GM18520 (cell line): ENCODE results near the gene SLC39A6.
"Not testable (repeated sequence)": the region's sequence is repeated elsewhere in the genome, so short reads cannot be mapped to it uniquely, and the experiment has no call there.

Experiments
- ATAC-seq: cut with Tn5 transposase; IDR thresholded peaks from one replicate; pipeline ENCODE4 v1.9.1; 2021; ENCODE audit not compliant: unreplicated experiment

The SLC39A6 gene

DNA sequence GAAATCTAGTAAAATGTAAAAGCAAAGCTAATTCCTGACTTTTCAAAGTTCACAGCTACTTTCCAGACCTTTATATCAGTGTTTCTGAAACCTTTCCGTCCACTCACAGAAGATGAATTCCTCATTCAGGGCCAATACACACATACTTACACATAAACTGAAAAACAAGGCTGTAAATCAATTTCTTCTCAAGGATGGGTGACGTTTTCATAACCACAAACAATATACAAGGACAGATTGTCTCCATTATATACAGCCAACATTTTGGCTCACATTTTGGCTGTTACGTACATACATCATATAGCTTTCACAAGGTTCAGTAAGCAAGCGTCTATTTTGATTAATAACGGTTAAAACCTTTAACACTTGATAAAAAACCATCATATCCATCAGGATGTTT, 63.1 kb downstream of the SLC39A6 start:
- no peak for ATAC-seq

- ATAC-seq, result not testable (repeated sequence)
These were observed 64.4 kb downstream of the SLC39A6 start for GRCh38 chr18:36064809-36065079.

DNA sequence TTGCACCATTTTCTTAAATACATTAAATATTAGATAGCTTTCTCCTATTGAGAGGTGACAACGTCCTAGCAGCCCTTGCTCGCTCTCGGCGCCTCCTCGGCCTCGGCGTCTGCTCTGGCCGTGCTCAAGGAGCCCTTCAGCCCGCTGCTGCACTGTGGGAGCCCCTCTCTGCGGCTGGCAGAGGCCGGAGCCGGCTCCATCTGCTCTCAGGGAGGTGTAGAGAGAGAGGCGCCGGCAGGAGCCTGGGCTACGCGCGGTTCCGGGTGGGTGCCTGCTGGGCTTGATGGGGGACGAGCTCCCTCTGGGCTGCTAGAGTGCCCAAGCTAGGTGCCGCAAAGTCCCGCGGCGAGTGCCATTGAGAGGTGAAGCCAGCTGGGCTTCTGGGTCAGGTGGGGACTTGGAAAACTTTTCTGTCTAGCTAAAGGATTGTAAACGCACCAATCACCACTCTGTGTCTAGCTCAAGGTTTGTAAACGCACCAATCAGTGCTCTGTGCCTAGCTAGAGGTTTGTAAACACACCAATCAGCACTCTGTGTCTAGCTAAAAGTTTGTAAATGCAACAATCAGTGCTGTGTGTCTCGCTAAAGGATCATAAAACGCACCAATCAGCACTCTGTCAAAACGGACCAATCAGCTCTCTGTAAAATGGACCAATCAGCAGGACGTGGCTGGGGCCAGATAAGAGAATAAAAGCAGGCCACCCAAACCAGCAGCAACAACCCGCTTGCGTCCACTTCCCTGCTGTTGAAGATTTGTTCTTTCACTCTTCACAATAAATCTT, 64.9 kb downstream of the SLC39A6 start:
- no peak for ATAC-seq

- ATAC-seq, result no peak
These were observed 70.5 kb downstream of the SLC39A6 start for GRCh38 chr18:36058674-36059073.
